ENCODE results near the gene PPP6R2.

The PPP6R2 gene

GRCh38 chr22:50473088-50473487 lies 130.0 kb downstream of the PPP6R2 start:
- no peak for DNase-seq

GRCh38 chr22:50473855-50474671 lies 130.9 kb downstream of the PPP6R2 start:
- DNase-seq: no peak

DNA sequence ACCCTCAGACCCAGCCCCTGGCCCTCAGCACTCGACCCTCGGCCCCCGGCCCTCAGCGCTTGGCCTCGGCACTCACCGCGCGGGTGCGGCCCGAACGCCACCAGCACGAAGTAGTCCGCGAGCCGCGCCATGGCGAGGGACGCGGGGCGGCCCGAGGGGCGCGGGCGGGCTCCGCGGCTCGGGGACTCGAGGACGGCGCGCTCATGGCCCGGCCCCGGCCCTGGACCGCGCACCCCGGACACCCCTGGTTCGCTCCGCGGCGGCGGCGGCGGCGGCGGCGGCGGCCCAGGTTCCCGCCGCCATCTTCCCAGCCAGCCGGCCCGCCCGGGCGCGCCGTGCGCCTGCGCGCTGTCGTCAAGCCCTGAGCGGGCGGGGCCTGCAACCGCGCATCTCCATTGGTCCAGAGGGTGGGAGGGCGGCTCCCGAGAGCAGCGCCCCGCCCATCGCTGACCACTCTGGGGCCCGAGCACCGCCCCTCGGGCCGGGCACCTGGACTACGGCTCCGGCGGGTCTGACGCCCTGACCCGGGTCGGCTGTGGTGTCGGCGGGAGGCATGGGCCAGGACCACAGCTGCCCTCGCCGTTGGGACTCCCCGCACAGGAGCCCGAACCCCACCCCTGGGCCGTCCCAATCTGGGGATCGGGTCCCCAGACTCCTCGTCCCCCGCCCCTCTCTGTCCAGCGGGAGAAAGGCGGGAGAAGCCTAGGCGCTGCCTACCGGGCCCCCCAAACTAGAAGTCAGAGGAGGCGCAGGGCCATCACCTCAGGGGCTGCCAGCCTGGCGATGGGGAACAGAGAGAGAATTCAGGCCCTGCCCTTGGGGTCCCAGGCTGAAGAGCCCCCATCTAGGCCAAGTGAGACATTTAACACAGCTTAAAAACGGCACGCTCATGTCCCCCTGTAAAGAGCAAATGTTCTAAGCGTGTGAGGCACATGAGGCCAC lies 131.9 kb downstream of the PPP6R2 start, which contains the start of gene SBF1:
Gene SBF1, minus strand, starts transcription at position 326 of the 942 bp plus-strand sequence. Its CDS starts 195 bp downstream, at position 131.
- peak; percentile 93 for DNase-seq

- DNase-seq: no peak
Observed at GRCh38 chr22:50475652-50476002, 132.5 kb downstream of the PPP6R2 start.

DNA sequence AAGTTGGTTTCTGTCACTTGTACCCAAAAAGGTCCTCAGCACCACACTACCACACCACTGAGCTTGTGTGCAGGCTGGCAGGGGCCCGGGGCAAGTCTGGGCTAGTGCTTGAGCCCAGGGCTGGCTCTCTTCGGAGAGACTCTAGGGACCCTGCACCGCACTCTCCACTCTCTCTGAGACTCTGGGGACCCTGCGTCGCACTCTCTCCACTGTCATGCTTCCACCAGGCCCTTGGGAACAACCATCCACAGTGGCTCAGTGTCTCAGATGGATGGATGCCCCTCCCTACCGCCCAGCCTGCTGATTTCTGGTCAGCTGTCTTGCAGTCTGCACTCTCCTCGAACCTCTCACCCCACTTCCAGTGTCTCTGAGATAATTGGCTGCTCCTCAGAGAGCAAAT lies 133.7 kb downstream of the PPP6R2 start:
- DNase-seq: no peak

- DNase-seq: no peak
Observed at GRCh38 chr22:50477923-50478322, 134.8 kb downstream of the PPP6R2 start.

GRCh38 chr22:50479721-50480120 lies 136.6 kb downstream of the PPP6R2 start:
- DNase-seq: no peak

DNA sequence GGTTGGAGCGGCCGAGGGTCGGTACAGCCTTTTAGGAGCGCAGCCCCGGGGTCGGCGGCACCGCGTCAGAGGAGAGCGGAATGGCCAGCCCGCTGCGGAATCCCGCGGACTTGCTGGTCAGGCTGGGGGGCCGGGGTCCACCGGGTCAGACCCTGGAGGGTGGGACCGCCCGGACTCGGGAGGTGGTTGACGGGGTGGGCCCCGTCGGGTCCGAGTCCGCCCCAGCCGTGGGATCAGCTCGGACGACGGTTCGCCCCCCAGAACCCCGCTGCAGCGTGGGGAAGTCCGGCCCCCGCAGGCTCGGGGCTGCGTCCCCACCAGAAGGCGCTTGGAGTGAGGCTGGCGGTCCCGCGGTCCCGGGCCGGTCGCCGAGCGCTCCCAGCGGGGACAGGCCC lies 137.9 kb downstream of the PPP6R2 start:
- no peak for DNase-seq

DNA sequence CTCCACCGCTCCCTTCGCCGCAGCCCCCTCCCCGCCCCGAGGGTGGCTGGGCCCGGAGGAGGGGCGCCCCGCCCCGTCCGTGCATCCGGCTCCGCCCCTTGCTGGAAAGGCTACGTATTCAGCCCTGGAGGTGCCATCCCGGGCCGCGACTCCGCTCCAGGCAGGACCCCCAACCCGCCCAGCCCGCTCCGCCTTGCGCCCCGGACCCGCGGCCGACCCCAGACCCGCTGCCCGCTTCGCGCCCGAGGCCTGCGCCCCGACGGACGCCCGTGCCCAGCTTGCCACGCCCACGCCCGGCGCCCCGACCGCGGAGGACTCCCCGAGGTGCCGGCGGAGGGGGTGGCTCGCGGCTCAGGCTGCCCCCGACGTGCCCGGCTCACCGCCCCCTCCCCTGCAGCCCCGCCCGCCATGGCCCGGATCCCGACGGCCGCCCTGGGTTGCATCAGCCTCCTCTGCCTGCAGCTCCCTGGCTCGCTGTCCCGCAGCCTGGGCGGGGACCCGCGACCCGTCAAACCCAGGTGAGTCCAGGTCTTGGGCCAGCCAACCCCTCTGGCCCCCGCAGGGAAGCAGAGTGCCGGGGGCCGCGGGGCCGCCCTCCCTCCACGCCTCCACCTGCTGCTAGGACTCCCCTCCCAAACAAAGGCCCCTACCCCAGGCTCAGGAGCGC lies 138.4 kb downstream of the PPP6R2 start, which contains the start of gene ADM2:
Gene ADM2, plus strand, starts transcription at position 104 of the 667 bp plus-strand sequence. Its CDS starts 305 bp downstream, at position 409.
- peak; percentile 81 for DNase-seq

- DNase-seq: no peak
Observed at GRCh38 chr22:50482107-50483074, 139.3 kb downstream of the PPP6R2 start.

- DNase-seq: no peak
Observed at GRCh38 chr22:50483106-50483505, 140.0 kb downstream of the PPP6R2 start.

GRCh38 chr22:50483556-50483955 lies 140.4 kb downstream of the PPP6R2 start:
- DNase-seq: no peak

- no peak for DNase-seq
Observed at GRCh38 chr22:50483977-50484853, 141.1 kb downstream of the PPP6R2 start.

DNA sequence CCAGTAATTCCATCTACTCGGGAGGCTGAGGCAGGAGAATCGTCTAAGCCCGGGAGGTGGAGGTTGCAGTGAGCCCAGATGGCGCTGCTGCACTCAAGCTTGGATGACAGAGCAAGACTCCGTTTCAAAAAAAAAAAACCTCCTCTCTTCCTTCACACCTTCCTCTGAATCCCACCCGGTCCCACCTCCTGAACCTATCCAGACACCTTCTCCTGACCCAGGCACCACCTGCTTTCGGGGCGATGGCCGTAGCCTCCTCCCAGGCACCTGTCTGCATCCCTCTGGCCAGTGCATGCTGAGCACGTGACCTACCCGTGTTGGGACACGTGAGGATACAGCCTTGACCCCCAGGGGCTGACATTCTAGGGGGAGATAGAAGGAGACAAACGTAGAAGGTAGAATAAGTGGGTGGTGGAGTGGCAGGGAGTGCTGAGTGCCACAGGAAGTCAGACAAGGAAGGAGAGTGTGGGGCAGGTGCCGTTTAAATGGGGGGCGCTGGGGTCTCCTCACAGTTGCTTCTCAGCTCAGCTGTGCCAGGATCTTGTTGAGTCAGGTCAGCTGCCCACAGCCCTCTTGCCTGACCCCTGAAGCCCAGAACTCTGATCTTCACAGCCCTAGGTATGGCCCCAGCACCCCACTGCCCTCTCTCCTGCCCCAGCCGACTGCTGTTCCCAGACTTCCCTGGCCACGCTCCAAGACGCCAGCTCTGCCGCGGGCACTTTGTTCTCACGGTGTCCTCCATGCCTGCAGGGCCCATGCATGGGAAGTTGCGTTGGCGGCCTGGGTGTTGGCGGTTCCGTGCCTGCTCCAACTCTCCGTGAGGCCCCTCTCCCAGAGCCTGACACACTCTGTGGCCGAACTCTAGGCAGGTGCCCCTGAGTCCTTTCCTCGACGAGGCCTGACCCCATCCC lies 142.3 kb downstream of the PPP6R2 start:
- DNase-seq: no peak

DNA sequence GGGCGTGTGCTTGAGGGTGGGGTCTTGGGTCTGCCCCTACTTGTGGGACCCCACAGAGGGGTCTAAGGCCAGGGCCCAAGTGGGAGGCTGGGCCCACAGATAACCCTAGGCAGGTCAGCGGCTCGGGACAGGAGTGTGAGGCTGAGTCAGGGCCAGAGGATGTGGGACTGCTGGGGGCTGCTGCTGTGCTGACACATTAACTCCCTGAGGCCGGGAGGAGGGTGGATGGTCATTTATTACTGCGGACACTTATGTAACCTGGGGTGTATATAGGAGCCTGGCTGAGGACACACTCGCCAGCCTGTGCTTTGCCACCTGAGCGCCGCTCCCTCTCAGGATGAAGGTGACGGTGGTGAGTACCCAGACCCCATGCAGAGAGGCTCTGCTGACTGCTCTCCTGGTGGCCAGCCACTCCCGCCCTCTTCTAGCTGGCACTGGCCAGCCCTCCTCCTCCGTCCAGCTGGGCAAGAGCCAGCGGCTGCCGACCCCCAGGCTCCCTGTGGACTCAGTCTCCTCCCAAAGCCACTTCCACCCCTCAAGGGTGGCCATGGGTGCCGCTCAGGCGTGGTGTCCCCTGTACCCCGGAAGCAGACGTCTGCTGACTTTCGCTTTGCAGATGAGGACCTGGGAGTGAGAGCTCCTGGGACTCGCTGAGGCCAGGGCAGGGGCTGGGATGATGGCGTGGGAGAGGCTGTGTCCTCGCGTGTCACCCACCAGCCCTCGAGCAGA lies 143.6 kb downstream of the PPP6R2 start, which contains the start of gene MIOX:
Gene MIOX, plus strand, starts transcription at position 299 of the 729 bp plus-strand sequence. Its CDS starts 39 bp downstream, at position 338.
- peak; percentile 65 for DNase-seq

GRCh38 chr22:50487290-50488005 lies 144.3 kb downstream of the PPP6R2 start:
- DNase-seq: peak; percentile 45

GRCh38 chr22:50488006-50488677 lies 145.0 kb downstream of the PPP6R2 start:
- DNase-seq: no peak
